ENCODE results near the gene IGFN1.

DNA sequence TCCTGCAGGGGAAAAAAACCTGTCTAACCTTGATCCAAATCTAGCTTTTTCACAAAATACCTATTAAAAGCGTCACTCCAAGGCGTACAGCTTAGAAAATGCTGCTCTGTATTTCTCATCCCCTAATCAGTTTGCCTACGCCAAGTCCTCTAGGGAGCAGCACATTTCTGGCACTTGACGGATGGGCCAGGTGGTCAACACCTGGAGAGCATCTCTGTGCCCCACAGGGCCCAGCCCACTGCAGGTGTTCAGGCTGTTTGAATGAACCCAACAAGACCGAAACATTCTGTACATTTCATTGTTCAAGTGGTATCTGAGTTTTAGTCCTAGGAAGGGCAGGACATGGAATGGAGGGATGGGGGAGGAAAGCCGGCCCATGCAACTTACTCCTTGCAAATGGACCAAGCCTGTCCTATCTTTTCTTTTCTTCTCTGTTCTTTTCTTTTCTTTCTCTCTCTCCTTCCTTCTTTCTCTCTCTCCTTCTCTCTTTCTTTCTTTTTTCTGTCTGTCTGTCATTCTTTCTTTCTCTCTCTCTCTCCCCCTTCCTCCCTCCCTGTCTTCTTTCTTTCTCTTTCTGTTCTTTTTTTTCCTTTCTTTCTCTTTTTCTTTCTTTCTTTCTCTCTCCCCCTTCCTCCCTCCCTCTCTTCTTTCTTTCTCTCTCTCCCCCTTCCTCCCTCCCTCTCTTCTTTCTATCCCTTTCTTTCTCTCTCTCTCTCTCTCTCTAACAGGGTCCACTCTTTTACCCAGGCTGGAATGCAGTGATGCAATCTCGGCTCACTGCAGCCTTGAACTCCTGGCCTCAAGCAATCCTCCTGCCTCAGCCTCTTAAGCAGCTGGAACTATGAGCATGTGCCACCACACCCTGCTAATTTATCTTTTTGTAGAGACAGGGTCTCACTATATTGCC, 29.1 kb downstream of the IGFN1 start:
- TF ChIP-seq POLR2AphosphoS5 (IDR thresholded peaks at IDR 0.05) = no peak
- TF ChIP-seq, protein P1, sequence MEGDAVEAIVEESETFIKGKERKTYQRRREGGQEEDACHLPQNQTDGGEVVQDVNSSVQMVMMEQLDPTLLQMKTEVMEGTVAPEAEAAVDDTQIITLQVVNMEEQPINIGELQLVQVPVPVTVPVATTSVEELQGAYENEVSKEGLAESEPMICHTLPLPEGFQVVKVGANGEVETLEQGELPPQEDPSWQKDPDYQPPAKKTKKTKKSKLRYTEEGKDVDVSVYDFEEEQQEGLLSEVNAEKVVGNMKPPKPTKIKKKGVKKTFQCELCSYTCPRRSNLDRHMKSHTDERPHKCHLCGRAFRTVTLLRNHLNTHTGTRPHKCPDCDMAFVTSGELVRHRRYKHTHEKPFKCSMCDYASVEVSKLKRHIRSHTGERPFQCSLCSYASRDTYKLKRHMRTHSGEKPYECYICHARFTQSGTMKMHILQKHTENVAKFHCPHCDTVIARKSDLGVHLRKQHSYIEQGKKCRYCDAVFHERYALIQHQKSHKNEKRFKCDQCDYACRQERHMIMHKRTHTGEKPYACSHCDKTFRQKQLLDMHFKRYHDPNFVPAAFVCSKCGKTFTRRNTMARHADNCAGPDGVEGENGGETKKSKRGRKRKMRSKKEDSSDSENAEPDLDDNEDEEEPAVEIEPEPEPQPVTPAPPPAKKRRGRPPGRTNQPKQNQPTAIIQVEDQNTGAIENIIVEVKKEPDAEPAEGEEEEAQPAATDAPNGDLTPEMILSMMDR (IDR thresholded peaks at IDR 0.05) = no peak
